ENCODE data around the gene SUMO3.

SUMO3 gene

GRCh38 chr21:44817914-44818639 lies at the start of gene SUMO3:
TSS of gene SUMO3 (minus strand) at chr21:44818062. CDS start at chr21:44817968, 94 bp downstream.
- DNase-seq (ENCODE audit: low read depth in 2 of 2), result peak; percentile 75 to 81

GRCh38 chr21:44867464-44867863 lies 49.6 kb upstream of the SUMO3 start:
- DNase-seq (ENCODE audit: low read depth in 2 of 2), result no peak

GRCh38 chr21:44866780-44867179 lies 48.9 kb upstream of the SUMO3 start:
- DNase-seq (ENCODE audit: low read depth in 2 of 2), result no peak

- DNase-seq (ENCODE audit: low read depth in 2 of 2), result no peak
Measured at GRCh38 chr21:44865561-44866280, 47.9 kb upstream of the SUMO3 start.

GRCh38 chr21:44862869-44863685 lies 45.2 kb upstream of the SUMO3 start:
- no peak for DNase-seq (ENCODE audit: low read depth in 2 of 2)

- no peak for DNase-seq (ENCODE audit: low read depth in 2 of 2)
Measured at GRCh38 chr21:44858791-44859190, 40.9 kb upstream of the SUMO3 start.

GRCh38 chr21:44858291-44858690 lies 40.4 kb upstream of the SUMO3 start:
- DNase-seq (ENCODE audit: low read depth in 2 of 2), result no peak

- DNase-seq (ENCODE audit: low read depth in 2 of 2), result no peak
Measured at GRCh38 chr21:44857127-44857892, 39.4 kb upstream of the SUMO3 start.

GRCh38 chr21:44856131-44856530 lies 38.3 kb upstream of the SUMO3 start:
- no peak for DNase-seq (ENCODE audit: low read depth in 2 of 2)

- DNase-seq (ENCODE audit: low read depth in 2 of 2), result no peak
Measured at GRCh38 chr21:44855572-44855971, 37.7 kb upstream of the SUMO3 start.

- DNase-seq (ENCODE audit: low read depth in 2 of 2), result no peak
Measured at GRCh38 chr21:44854664-44855446, 37.0 kb upstream of the SUMO3 start.

- no peak for DNase-seq (ENCODE audit: low read depth in 2 of 2)
Measured at GRCh38 chr21:44854391-44854663, 36.5 kb upstream of the SUMO3 start.

- DNase-seq (ENCODE audit: low read depth in 2 of 2), result no peak
Measured at GRCh38 chr21:44853601-44854390, 35.9 kb upstream of the SUMO3 start.

- DNase-seq (ENCODE audit: low read depth in 2 of 2), result no peak
Measured at GRCh38 chr21:44850905-44851657, 33.2 kb upstream of the SUMO3 start.

- DNase-seq (ENCODE audit: low read depth in 2 of 2), result no peak
Measured at GRCh38 chr21:44850208-44850800, 32.4 kb upstream of the SUMO3 start.

- no peak for DNase-seq (ENCODE audit: low read depth in 2 of 2)
Measured at GRCh38 chr21:44849616-44850130, 31.8 kb upstream of the SUMO3 start.

GRCh38 chr21:44848821-44849521 lies 31.1 kb upstream of the SUMO3 start:
- no peak for DNase-seq (ENCODE audit: low read depth in 2 of 2)
